Trophoblast cell (in vitro differentiated cells and primary cell): ENCODE data around the gene FBXW5.

Source experiments
- DNase-seq, 2 donors: peaks; one replicate each; pipeline ENCODE4 v3.0.0-alpha.2; 2016
- H2AFZ ChIP-seq: 2 replicates; pipeline ENCODE4 v1.6.1; 2013; ENCODE audit warnings: low read length, moderate library complexity, mild to moderate bottlenecking; ENCODE audit not compliant: insufficient read depth, poor library complexity
- H2AK5ac ChIP-seq: 2 replicates; pipeline ENCODE4 v1.6.1; 2013; ENCODE audit warnings: mild to moderate bottlenecking, low read length
- H2BK120ac ChIP-seq: 2 replicates; pipeline ENCODE4 v1.6.1; 2013; ENCODE audit warnings: low read length, mild to moderate bottlenecking, moderate library complexity; ENCODE audit not compliant: insufficient read depth, poor library complexity
- H2BK12ac ChIP-seq: 2 replicates; pipeline ENCODE4 v1.6.1; 2013; ENCODE audit warnings: mild to moderate bottlenecking, low read length, moderate library complexity
- H2BK5ac ChIP-seq: 2 replicates; pipeline ENCODE4 v1.6.1; 2013; ENCODE audit warnings: low read length, low read depth, moderate library complexity, mild to moderate bottlenecking; ENCODE audit not compliant: poor library complexity
- H3K14ac ChIP-seq: 2 replicates; pipeline ENCODE4 v1.6.1; 2013; ENCODE audit warnings: mild to moderate bottlenecking, low read length
- H3K18ac ChIP-seq: 2 replicates; pipeline ENCODE4 v1.6.1; 2013; ENCODE audit warnings: mild to moderate bottlenecking, low read length
- H3K23ac ChIP-seq: 2 replicates; pipeline ENCODE4 v1.6.1; 2013; ENCODE audit warnings: low read length
- H3K27ac ChIP-seq: 2 replicates; pipeline ENCODE4 v1.5.1; 2013; ENCODE audit warnings: low read depth, mild to moderate bottlenecking, inconsistent platforms, low read length, moderate library complexity
- H3K27me3 ChIP-seq: 2 replicates; pipeline ENCODE4 v1.6.1; 2013; ENCODE audit warnings: inconsistent platforms, mild to moderate bottlenecking, low read length, moderate library complexity; ENCODE audit not compliant: insufficient read depth
- H3K36me3 ChIP-seq, 2 experiments: 1 replicate in 1 of 2; 2 replicates in 1 of 2; pipeline ENCODE4 v1.6.1; 2013; ENCODE audit warnings: low read length in 2 of 2, mild to moderate bottlenecking in 2 of 2, moderate library complexity in 1 of 2; ENCODE audit not compliant: insufficient read depth in 2 of 2, control insufficient read depth in 1 of 2
- H3K4ac ChIP-seq: 2 replicates; pipeline ENCODE4 v1.6.1; 2013; ENCODE audit warnings: low read depth, mild to moderate bottlenecking, low read length, moderate library complexity
- H3K4me1 ChIP-seq, 2 experiments: 1 replicate in 1 of 2; 2 replicates in 1 of 2; pipeline ENCODE4 v1.6.1; 2013; ENCODE audit warnings: low read length in 2 of 2, mild to moderate bottlenecking in 2 of 2, moderate library complexity in 1 of 2; ENCODE audit not compliant: insufficient read depth in 2 of 2, control insufficient read depth in 1 of 2
- H3K4me2 ChIP-seq: 2 replicates; pipeline ENCODE4 v1.6.1; 2013; ENCODE audit warnings: inconsistent platforms, mild to moderate bottlenecking, low read length, moderate library complexity
- H3K4me3 ChIP-seq: 2 replicates; pipeline ENCODE4 v1.5.1; 2013; ENCODE audit warnings: mild to moderate bottlenecking, low read depth, low read length, inconsistent platforms
- H3K79me1 ChIP-seq: one replicate; pipeline ENCODE4 v1.6.1; 2013; ENCODE audit warnings: low read length
- H3K79me2 ChIP-seq: 2 replicates; pipeline ENCODE4 v1.6.1; 2013; ENCODE audit warnings: low read length, mild to moderate bottlenecking; ENCODE audit not compliant: control insufficient read depth, insufficient read depth, poor library complexity
- H3K9ac ChIP-seq: 2 replicates; pipeline ENCODE4 v1.6.1; 2013; ENCODE audit warnings: mild to moderate bottlenecking, low read length
- H3K9me3 ChIP-seq: 2 replicates; pipeline ENCODE4 v1.6.1; 2013; ENCODE audit warnings: low read depth, mild to moderate bottlenecking, control low read depth, inconsistent platforms, low read length; ENCODE audit not compliant: insufficient read depth
- H4K12ac ChIP-seq: 2 replicates; pipeline ENCODE4 v1.6.1; 2013; ENCODE audit warnings: low read depth, mild to moderate bottlenecking, low read length, moderate library complexity
- H4K8ac ChIP-seq: 2 replicates; pipeline ENCODE4 v1.6.1; 2013; ENCODE audit warnings: low read depth, mild to moderate bottlenecking, low read length, moderate library complexity
- H4K91ac ChIP-seq: one replicate; pipeline ENCODE4 v1.6.1; 2013; ENCODE audit warnings: low read depth, mild to moderate bottlenecking, low read length, moderate library complexity
- WGBS: extraction: QIAGEN DNeasy Blood & Tissue Kit; methylation state at CpG from one replicate; pipeline ENCODE4 v1.1.7; 2013; ENCODE audit warnings: missing lambda C conversion rate; ENCODE audit not compliant: insufficient read length, insufficient coverage; ENCODE audit errors: extremely low coverage; 5-methylcytosine and 5-hydroxymethylcytosine counted together

FBXW5 gene

GRCh38 chr9:136900556-136900955 is 44.0 kb downstream of the FBXW5 start:
- no CpG with 5 or more reads among the region's 10 CpGs for WGBS
- Histone ChIP-seq H3K4me2 (no peak overlapping the region), H3K9ac (no peak overlapping the region), H3K27me3 (no peaks in the 10 kb centered on the region), H2AK5ac (no peak overlapping the region), H2BK12ac (no peak overlapping the region), H3K23ac (no peak overlapping the region), H4K91ac (no peak overlapping the region), H3K4ac (no peak overlapping the region), H3K9me3 (peaks cover 5% of the 10 kb centered on the region), H3K36me3 (peaks cover 50 to 55% of the 10 kb centered on the region in 2 experiments), H2AFZ (no peak overlapping the region), H3K18ac (no peak overlapping the region), H3K79me1 (no peaks in the 10 kb centered on the region), H4K8ac (no peak overlapping the region), H2BK5ac (no peak overlapping the region), H2BK120ac (no peak overlapping the region), H3K4me1 (peaks cover 6 to 10% of the 10 kb centered on the region in 2 experiments), H3K27ac (no peak overlapping the region), H4K12ac (no peak overlapping the region), H3K14ac (no peak overlapping the region), H3K79me2 (no peaks in the 10 kb centered on the region), H3K4me3 (no peak overlapping the region)
- DNase-seq, result no peak

- H3K27ac ChIP-seq, result no peak overlapping the region
- peaks cover 5% of the 10 kb centered on the region for H3K9me3 ChIP-seq
- no peaks in the 10 kb centered on the region for H3K79me2 ChIP-seq
- no peak overlapping the region for H4K91ac ChIP-seq
- H4K8ac ChIP-seq, result no peak overlapping the region
- H3K4me3 ChIP-seq, result no peak overlapping the region
- H4K12ac ChIP-seq, result no peak overlapping the region
- H3K4me1 ChIP-seq, result peaks cover 6 to 10% of the 10 kb centered on the region in 2 experiments
- H3K18ac ChIP-seq, result no peak overlapping the region
- no peak overlapping the region for H2BK5ac ChIP-seq
- no peak overlapping the region for H2AFZ ChIP-seq
- peaks cover 51 to 52% of the 10 kb centered on the region in 2 experiments for H3K36me3 ChIP-seq
- H3K9ac ChIP-seq, result no peak overlapping the region
- H2BK120ac ChIP-seq, result no peak overlapping the region
- no peak overlapping the region for H2BK12ac ChIP-seq
- no peak overlapping the region for H3K14ac ChIP-seq
- no CpG with 5 or more reads among the region's 9 CpGs for WGBS
- H3K79me1 ChIP-seq, result no peaks in the 10 kb centered on the region
- no peak for DNase-seq
- H3K27me3 ChIP-seq, result no peaks in the 10 kb centered on the region
- no peak overlapping the region for H3K4me2 ChIP-seq
- no peak overlapping the region for H3K4ac ChIP-seq
- H2AK5ac ChIP-seq, result no peak overlapping the region
- no peak overlapping the region for H3K23ac ChIP-seq
Measured at GRCh38 chr9:136899196-136899595, 45.3 kb downstream of the FBXW5 start.

- no CpG with 5 or more reads among the region's 21 CpGs for WGBS
- no peak overlapping the region for H3K4me3 ChIP-seq
Measured at GRCh38 chr9:136898483-136899100, 45.9 kb downstream of the FBXW5 start.

GRCh38 chr9:136896027-136896426 is 48.5 kb downstream of the FBXW5 start:
- no peak overlapping the region for H2BK5ac ChIP-seq
- H3K79me1 ChIP-seq, result no peaks in the 10 kb centered on the region
- H3K4me1 ChIP-seq, result no peaks in the 10 kb centered on the region
- H3K23ac ChIP-seq, result no peak overlapping the region
- H2BK12ac ChIP-seq, result no peak overlapping the region
- no peak overlapping the region for H3K14ac ChIP-seq
- H2AFZ ChIP-seq, result no peak overlapping the region
- H2AK5ac ChIP-seq, result no peak overlapping the region
- H3K18ac ChIP-seq, result no peak overlapping the region
- H4K12ac ChIP-seq, result no peak overlapping the region
- H3K36me3 ChIP-seq, result peaks cover 38 to 39% of the 10 kb centered on the region in 2 experiments
- no peak overlapping the region for H4K8ac ChIP-seq
- DNase-seq, result no peak
- H3K79me2 ChIP-seq, result no peaks in the 10 kb centered on the region
- no peaks in the 10 kb centered on the region for H3K27me3 ChIP-seq
- no peak overlapping the region for H4K91ac ChIP-seq
- no peak overlapping the region for H3K4me3 ChIP-seq
- H3K9me3 ChIP-seq, result peaks cover 5% of the 10 kb centered on the region
- no peak overlapping the region for H3K9ac ChIP-seq
- no peak overlapping the region for H3K27ac ChIP-seq
- no peak overlapping the region for H2BK120ac ChIP-seq
- H3K4me2 ChIP-seq, result no peak overlapping the region
- peak overlapping the region; percentile 28 for H3K4ac ChIP-seq
- no CpG with 5 or more reads among the region's 11 CpGs for WGBS

More at GRCh38 chr9:136898483-136899100, 45.9 kb downstream of the FBXW5 start:
- H2AK5ac ChIP-seq, result no peak overlapping the region
- no peak overlapping the region for H3K14ac ChIP-seq
- H3K36me3 ChIP-seq, result peaks cover 50 to 51% of the 10 kb centered on the region in 2 experiments
- H4K91ac ChIP-seq, result no peak overlapping the region
- H2BK120ac ChIP-seq, result no peak overlapping the region
- no peak overlapping the region for H3K27ac ChIP-seq
- no peak overlapping the region for H4K8ac ChIP-seq
- H2BK5ac ChIP-seq, result no peak overlapping the region
- H3K4ac ChIP-seq, result no peak overlapping the region
- H3K79me2 ChIP-seq, result no peaks in the 10 kb centered on the region
- H3K9me3 ChIP-seq, result peaks cover 5% of the 10 kb centered on the region
- H3K9ac ChIP-seq, result no peak overlapping the region
- H3K79me1 ChIP-seq, result no peaks in the 10 kb centered on the region
- DNase-seq, result no peak
- peaks cover 6 to 10% of the 10 kb centered on the region in 2 experiments for H3K4me1 ChIP-seq
- H3K18ac ChIP-seq, result no peak overlapping the region
- no peak overlapping the region for H2BK12ac ChIP-seq
- no peaks in the 10 kb centered on the region for H3K27me3 ChIP-seq
- no peak overlapping the region for H2AFZ ChIP-seq
- H3K23ac ChIP-seq, result no peak overlapping the region
- H4K12ac ChIP-seq, result no peak overlapping the region
- no peak overlapping the region for H3K4me2 ChIP-seq
